SK-N-DZ (cell line): ENCODE measurements around the gene KIR3DL3.
"Not testable (repeated sequence)": the region's sequence is repeated elsewhere in the genome, so short reads cannot be mapped to it uniquely, and the experiment has no call there.

Experiments used
- DNase-seq: peaks from one replicate; pipeline ENCODE4 v3.0.0-alpha.2; 2015; ENCODE audit warnings: low spot score
- small RNA-seq, 2 experiments: library from RNA; depleted of rRNA; stranded (forward); fragments of <200 nt; gene quantifications; one replicate each; pipeline ENCODE3, GENCODE V24; 2014

KIR3DL3 gene

DNA sequence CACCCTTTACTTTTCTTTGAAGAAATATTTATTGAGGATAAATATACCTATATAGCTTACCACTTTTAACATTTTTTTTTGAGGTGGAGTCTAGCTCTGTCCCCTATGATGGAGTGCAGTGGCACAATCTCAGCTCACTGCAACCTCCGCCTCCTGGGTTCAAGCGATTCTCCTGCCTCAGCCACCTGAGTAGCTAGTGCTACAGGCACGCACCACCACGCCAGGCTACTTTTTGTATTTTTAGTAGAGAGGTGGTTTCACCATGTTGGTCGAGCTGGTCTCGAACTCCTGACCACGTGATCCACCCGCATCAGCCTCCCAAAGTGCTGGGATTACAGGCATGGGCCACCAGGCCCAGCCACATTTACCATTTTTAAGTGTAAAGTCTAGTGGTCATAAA lies 51.6 kb downstream of the KIR3DL3 start:
- not testable (repeated sequence) for DNase-seq

DNA sequence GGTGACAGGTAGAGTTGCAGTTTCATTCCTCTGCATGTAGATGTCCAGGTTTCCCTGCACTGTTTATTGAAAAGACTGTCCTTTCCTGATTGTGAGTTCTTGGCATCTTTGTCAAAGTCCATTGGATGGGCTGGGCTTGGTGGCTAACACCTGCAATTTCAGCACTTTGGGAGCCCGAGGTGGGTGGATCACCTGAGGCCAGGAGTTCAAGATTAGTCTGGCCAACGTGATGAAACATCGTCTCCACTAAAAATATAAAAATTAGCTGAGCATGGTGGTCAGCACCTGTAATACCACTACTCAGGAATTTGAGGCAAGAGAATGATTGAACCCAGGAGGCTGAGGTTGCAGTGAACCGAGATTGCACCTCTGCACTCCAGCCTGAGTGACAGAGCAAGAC lies 53.6 kb downstream of the KIR3DL3 start:
- DNase-seq = not testable (repeated sequence)

DNA sequence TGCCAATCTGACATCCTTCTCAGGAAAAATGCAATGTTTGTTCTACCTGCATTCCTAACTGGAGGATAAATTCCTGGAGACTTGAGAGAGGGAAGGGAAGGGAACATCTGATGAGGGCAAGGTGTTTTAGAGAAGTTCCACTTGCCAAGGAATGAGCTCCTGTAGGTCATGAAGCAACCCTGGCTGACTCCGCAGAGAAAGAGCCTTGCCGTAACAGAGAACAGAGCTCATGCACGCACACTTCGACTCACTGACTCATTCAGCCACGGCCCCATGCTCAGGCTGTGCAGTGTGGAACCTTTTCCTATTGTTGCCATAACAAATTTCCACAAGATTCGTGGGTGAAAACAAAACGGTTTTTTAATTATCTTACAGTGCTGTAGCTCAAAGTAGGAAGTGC lies 54.7 kb downstream of the KIR3DL3 start:
- not testable (repeated sequence) for DNase-seq

DNA sequence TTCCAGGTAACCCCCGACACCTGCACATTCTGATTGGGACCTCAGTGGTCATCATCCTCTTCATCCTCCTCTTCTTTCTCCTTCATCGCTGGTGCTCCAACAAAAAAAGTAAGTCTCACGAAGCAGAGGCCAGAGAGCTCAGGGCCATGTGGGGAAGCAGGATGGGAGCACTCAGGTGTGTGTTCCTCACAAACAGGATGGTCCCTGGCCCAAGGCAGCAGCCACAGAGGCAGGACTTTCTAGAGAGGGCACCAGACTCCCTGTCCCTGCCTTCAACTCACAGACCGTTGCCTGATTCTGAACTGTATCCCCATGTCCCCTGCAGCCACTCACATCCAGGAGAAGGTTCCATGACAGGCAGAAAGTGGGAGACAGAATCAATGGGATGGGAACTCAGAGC lies 58.7 kb downstream of the KIR3DL3 start:
- not testable (repeated sequence) for DNase-seq

Small RNA genes lying within 50 kb of the gene (small RNA-seq; reads per million reads assigned to genes)
- gene AC245128.2 = 0 reads per million in 2 experiments
- 0 reads per million in 2 experiments for gene KIR3DP1
